Measurements from ENCODE around the gene LIFR.
"Not testable (repeated sequence)": the region's sequence is repeated elsewhere in the genome, so short reads cannot be mapped to it uniquely, and the experiment has no call there.

The LIFR gene, protein sequence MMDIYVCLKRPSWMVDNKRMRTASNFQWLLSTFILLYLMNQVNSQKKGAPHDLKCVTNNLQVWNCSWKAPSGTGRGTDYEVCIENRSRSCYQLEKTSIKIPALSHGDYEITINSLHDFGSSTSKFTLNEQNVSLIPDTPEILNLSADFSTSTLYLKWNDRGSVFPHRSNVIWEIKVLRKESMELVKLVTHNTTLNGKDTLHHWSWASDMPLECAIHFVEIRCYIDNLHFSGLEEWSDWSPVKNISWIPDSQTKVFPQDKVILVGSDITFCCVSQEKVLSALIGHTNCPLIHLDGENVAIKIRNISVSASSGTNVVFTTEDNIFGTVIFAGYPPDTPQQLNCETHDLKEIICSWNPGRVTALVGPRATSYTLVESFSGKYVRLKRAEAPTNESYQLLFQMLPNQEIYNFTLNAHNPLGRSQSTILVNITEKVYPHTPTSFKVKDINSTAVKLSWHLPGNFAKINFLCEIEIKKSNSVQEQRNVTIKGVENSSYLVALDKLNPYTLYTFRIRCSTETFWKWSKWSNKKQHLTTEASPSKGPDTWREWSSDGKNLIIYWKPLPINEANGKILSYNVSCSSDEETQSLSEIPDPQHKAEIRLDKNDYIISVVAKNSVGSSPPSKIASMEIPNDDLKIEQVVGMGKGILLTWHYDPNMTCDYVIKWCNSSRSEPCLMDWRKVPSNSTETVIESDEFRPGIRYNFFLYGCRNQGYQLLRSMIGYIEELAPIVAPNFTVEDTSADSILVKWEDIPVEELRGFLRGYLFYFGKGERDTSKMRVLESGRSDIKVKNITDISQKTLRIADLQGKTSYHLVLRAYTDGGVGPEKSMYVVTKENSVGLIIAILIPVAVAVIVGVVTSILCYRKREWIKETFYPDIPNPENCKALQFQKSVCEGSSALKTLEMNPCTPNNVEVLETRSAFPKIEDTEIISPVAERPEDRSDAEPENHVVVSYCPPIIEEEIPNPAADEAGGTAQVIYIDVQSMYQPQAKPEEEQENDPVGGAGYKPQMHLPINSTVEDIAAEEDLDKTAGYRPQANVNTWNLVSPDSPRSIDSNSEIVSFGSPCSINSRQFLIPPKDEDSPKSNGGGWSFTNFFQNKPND

DNA sequence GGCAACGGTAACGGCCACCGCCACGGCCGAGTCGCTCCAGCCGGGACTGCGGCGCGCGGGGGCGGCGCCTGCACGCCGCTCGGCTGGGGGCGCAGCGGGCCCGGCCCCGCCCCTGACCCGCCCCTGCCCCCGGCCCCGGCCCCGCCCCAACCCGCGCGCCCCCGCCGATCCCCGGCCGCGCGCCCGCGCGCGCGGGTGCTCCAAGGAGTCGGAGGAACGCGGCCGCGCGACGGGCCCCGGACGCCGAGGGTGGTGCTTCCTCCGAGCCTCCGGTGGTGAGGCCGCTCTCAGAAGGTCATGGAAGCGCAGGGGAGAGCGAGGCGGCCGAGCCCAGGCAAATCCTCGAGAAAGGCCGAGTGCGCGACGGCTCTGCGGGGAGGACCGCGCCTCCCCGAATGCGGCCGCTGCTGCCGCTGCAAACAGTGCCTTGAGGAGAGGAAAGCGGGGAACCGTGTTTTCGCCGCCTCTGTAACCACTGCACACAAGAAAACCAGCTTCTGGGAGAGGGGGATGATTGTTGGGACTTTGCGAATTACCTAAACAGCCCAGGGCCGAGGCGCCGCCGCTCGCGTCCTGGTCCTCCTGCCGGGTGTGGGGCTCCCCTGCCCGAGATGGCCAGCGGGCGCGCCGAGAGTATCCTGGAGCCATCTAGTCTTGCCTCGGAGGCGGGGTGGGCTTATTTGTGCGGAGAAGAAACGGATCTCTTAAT is at the start of gene LIFR:
Gene LIFR (minus strand): TSS at position 48 of the 709 bp plus-strand sequence. CDS start 25,999 bp downstream, outside the sequence.
- DNase-seq = peak; percentile 21

DNA sequence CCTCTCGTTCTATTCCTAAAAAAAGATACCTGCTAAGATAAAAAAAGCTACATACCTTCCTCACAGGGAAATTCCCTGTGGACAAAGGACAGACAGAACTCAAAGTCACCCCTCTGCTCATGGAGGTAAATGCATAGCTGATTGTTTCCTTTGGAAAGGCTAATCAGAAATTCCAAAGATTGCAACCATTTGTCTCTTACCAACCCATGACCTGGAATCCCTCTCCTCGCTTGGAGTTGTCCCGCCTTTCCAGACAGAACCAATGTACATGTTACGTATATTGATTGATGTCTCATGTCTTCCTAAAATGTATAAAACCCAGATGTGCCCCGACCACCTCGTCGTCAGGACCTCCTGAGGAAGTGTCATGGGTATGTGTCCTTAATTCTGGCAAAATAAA is 49.2 kb upstream of the LIFR start:
- DNase-seq = no peak

DNA sequence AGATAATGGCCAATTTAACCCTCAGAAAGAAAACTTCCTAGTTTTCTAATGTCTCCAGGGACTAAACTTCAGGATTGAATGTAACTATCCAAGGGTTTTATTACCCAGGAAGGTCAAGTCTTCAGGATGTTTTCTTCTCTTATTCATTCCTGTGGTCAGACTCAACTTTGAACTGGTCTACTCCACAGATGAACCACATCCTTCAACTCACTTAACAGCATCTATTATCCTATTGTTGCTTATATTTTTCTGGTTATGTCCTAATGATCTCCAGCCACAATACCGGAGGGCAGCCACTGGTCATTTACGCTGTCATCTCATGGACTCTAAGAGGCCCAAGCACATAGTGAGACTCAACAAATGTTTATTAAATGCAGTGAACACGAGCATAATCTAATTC is 47.2 kb upstream of the LIFR start:
- DNase-seq = no peak

DNA sequence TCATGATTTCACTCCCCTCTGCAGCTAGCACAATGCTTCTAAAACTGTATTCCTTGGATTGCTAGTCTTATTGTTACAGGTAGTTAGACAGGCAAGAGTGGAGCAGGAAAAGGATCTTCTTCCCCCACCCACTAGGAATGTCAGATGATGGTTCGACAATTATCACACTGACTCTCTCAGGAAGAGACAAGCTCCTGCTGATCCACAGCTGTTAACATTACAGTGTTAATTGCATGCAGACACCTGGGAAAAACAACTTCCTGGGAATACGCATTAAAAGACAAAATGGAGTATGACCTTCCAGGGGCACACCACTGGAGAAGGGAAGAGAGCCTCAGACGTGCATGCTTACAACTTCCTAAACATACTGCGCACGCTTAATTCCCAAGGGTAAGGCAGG is 46.2 kb upstream of the LIFR start:
- no peak for DNase-seq

DNA sequence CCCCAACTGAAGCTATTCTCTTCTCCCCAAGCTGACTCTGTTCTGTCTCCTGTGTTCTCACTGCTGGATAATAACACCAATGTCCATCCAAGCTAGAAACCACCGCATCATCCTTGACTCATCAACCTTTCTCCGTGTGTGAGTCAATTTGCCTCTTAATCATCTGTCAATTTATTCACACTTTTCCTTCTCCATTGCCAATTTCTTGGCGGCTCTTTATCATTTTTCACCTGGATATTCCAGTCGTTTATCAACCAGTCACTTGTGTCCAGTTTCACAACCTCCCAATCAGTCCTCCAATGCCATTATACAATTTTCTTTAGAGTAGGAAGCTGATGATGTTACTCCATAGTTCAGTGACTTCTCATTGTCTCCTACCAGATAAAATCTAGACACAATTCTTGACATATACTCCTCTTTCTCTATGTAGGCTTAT is 45.4 kb upstream of the LIFR start:
- DNase-seq = no peak

DNA sequence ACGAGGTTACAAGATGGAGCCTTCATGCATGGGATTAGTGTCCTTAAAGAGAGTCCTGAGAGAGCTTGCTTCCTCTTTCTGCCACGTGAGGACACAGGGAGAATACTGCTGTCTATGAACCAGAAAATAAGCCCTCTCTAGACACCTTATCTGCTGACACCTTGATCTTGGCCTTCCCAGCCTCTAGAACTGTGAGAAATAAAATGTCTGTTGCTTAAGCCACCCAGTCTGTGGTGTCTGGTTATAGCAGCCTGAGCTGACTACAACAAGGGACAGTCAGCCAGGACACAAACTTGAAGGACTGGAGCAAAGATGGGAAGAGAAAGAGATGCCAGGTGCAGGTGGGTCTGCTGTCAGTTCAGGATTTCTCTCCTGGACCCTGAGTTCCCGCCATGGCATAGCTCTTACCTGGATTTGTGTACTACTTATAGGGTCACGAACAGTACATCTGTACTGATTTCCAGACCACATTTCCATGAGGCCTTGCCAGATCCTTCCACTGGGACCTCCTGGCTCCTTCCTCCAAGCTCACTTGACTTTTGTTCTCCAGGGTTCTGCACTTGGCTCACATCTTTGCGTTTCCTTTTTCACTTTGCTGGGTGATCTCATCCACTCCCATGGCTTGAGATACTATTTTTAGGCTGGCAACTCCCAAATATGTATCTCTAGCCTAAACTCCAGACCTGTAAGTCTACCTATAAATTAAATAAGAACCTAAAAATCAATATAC is 44.9 kb upstream of the LIFR start:
- DNase-seq = no peak

DNA sequence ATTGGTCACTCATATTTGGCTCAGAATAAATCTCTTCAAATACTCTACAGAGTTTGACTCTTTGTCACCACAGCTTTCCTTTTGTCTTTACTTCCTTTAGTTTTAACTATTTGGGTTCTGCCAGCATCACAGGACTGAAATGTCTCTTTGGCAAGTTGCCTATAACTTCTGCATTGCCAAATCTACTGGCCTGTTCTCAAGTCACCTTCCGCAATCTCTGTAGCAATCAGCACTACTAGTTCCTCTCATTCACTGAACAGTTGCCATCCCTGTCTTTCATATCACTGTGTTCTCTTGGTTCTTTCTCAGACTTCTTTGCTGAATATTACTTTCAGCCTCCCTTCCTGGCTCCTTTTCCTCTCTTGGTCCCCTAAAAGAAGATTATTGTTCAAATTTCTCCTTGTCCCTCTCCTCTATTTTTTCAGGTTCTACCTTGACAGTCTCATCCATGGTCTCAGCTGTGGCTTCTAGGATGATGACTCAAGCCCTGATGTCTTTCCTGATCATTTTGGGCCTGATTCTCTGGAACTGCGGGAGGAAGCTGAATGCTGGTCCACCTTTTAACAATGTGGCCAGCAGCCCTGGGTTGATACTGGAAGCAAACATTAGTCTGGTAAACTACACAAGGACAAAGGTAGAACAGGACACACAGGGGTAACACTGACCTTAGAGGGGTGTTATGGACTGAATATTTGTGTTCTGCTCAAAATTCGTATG is 44.0 kb upstream of the LIFR start:
- no peak for DNase-seq

DNA sequence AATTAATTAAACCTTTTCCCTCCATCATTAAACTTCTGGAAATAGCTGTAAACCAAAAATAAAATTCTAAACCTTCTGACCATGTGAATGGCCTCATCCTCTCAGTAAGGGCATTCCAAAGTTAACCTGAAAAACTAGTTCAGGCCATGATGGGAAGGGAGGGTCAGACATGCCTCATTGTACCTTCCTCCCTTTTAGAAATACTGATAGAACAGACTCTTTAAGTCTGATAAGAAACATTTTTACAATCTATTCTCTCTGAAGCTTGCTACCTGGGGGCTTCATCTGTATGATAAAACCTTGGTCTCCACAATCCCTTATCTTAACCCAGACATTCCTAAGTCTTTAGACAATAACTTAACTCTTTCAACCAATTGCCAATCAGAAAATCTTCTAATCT is 43.3 kb upstream of the LIFR start:
- DNase-seq = not testable (repeated sequence)

DNA sequence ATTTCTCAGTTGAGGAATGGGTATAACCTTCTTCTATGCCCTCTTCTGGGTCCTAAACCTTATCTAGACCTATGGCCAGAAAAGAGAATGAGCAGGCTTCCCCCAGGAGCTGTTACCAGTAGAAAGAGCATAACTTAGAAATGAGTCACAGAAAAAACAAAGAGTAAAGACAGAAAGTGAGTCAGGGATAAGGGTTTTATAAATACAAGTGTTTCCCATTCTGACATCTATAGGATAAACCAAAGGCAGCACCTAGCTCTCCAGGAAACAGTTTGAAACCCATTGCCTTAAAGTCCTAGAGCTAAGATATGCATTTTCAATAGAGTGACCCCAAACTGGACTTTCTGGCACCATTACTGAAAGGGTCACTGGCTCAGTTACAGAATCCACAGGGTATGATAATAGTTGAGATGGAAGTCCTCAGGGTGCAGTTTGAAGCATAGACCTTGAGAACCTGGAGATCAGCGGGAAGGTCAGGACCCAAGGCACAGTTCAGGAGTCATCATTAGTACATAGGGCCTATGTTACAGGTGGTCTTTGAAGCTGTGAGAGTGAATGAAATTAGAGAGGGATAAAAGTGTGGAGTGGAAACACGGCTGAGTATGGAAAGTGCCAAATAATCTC is 42.7 kb upstream of the LIFR start:
- DNase-seq = no peak

DNA sequence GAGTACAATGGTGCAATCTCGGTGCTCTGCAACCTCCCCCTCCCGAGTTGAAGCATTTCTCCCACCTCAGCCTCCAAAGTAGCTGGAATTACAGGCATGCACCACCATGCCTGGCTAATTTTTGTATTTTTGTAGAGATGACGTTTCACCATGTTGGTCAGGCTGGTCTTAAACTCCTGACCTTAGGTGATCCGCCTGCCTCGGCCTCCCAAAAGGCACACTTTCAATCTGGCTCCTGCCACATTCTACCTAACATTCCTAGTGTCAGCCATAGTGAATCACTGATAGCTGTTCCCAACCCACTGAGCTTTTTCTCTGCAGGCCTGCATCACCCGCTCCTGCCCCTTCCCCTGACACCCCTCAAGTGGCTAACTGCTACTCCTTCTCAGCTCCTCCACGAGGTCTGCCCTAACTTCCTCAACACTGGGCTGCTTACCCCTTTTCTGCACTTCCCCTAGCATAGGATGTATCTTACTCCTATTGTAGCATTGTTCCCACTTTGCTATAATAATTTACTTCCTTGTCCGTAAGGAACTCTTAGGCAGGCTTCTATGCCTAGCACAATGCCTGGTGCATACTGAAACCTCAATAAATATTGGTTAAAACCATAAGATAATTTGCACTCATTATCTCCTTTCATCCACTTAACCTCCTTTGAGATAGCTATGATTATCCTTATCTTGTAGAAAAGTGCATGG is 42.0 kb upstream of the LIFR start:
- DNase-seq = no peak

DNA sequence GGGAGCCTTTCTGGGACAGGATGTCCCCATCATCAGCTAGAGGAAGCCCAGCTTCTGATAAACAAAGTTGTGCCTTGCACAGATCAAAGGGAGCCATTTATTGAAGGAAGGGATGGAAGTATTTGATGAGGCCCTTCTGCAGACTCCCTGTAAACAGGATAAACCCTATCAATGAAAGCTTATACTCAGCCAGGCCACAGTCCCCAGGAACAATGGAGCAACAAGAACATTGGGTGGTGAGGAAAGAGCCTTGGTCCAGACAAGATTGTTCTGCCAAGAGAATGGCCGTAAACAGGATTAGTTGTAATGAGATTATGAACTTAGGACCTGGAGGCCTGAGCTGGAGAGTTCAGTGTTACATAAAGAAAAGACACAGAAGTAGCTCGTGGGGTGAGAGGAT is 40.5 kb upstream of the LIFR start:
- DNase-seq = no peak

DNA sequence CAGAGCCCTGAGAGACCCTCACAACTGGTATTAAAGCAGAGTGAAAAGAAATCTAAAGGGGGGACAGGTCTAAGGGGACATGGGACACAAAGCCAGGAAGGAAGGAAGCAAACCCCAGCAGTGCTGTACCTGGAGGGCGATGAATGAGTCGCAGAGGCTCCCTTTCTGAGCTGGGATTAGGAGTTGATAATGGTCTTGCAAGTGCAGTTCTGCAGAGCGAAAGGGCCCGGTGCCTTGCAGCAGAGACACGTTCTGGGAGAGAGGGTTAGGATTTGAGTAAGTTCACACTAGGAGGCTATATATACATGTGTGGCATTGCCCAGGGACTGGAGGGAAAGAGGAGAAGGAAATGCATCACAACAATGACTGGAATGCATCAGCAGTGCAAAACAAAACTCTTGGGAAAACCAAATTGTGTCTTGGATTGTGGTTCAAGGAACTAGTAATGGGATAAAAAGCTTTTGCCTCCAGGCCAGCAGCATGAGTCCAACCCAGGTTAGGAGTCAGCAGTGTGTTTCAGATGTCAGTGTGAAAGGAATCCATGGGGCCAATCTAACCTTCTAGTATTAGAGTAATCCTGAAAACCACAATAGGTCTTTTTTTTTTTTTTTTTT is 38.8 kb upstream of the LIFR start:
- no peak for DNase-seq

DNA sequence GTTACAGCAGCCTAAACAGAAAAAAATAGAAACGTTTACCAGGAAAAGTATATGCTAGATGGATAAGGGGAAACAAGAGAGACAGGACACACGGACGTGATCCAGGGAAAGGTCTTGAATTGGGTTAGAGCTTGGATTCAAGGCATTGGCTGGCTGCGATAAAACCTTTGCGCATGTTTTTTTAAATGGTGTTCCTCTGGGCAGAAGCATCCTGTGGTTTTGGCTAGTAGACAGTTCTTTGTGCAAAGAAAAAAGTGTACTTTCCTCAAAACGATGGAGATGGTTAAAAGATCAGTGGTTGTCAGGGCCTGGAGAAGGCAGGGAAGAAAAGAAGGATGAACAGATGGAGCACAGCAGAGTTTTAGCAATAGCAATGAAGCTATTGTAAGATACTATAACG is 37.5 kb upstream of the LIFR start:
- no peak for DNase-seq

DNA sequence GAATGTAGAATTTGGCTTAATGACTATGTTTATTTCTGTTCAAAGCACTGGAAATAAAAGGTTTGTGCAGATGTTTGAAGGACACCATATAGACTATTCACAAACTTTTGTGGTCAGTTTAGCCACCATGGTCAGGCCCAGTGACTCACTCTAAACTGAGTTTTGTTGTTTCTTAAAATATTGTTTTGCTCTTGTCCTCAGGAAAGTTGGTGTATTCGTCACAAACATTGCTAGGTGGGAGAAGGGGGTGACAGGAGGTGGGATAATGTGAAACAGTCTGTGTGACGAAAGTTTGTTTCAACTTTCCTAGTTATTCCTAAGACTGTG is 35.0 kb upstream of the LIFR start:
- no peak for DNase-seq

DNA sequence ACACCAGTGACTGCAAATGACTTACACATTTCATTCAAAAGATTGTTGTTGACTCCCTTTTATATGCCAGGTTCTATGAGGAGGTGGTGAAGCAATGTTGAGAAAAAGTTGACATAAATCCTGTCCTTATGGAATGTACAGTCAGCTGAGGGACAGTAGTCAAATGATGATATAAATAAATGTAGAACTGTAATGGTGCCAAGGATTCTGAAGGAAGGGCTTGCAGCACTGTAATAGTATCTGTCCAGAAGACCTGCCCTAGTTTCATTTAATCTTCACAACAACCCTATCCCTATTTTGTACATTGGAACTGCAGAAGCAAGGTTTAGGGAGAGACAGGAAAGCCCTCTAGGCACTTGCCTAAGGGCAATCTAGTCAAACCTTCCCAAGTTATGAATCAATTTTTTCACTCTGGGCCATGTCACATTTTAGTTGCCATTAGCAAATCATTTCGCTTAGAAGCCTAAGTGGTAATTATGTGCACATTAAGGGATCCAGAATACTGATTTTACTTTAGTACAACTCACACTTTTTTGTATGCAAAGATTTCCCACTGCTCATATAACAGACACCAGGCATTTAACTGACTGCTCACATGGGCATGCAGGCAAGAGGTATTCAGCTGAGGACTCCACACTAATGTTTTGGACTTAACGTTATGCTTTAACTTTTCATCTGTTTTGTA is 34.5 kb upstream of the LIFR start:
- DNase-seq = no peak

DNA sequence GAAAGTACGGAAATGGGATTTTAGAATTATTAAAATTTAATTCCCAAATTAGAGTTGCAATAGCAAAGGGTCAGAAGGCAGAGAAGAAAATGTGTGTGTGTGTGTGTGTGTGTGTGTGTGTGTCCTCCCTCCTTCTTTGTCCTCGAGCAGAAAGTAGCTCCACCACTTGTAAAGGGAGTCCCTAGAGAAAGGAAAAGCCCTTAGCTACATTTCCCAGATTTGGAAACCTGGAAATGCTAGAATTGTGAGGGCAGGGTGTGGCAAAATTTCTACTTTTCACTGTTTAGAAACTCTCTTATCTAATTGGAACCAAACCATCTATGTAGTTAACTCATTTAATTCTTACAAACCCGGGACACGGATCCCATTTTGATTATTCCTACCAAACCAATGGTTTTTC is 33.2 kb upstream of the LIFR start:
- DNase-seq = no peak

DNA sequence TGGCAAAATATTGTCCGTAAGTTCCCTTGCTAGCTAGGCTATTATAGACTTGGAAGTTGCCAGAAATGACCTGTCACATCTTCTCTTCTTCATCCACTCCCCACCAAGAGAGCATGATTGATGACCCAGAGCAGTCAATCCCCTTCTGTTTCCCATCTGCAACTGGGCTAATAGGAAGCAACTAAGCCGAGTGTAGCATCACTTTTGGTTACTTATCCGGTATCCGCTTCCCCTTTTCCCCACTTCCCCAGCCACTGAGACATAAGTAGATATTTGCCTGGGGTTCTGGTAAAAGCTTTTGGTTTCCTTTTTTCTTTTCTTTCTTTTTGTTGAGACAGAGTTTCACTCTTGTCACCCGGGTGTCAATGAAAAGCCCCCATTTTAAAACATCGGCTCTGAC is 29.4 kb upstream of the LIFR start:
- DNase-seq = no peak

DNA sequence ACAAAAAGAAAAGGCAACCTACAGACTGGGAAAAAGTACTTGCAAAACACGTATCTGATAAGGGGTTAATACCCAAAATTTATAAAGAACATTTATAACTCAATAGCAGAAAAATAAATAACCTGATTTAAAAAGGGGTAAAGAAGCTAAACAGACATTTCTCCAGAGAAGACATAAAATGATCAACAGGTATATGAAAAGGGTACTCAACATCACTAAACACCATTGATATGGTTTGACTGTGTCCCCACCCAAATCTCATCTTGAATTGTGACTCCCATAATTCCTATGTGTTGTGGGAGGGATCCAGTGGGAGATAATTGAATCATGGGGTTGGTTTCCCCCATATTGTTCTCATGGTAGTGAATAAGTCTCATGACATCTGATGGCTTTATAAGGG is 27.1 kb upstream of the LIFR start:
- no peak for DNase-seq

DNA sequence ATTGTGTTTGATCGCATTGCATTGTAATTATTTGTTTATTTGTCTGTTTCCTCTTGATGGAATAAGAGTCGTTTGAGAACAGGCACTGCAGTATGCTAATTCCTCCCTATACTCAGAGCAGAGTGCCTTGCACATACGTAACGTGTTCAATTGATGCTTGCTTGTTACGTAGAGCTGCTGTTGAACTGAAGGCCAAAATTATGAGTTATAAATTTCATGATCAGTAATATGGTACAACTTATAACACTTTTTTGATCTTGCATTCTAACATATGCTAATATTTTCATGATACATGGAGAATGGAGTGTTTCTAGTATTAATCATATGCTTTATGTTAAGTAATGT is 26.5 kb upstream of the LIFR start:
- no peak for DNase-seq

All from NCI-H1694 (cell line).